ENCODE measurements around the gene HEPN1.

DNA sequence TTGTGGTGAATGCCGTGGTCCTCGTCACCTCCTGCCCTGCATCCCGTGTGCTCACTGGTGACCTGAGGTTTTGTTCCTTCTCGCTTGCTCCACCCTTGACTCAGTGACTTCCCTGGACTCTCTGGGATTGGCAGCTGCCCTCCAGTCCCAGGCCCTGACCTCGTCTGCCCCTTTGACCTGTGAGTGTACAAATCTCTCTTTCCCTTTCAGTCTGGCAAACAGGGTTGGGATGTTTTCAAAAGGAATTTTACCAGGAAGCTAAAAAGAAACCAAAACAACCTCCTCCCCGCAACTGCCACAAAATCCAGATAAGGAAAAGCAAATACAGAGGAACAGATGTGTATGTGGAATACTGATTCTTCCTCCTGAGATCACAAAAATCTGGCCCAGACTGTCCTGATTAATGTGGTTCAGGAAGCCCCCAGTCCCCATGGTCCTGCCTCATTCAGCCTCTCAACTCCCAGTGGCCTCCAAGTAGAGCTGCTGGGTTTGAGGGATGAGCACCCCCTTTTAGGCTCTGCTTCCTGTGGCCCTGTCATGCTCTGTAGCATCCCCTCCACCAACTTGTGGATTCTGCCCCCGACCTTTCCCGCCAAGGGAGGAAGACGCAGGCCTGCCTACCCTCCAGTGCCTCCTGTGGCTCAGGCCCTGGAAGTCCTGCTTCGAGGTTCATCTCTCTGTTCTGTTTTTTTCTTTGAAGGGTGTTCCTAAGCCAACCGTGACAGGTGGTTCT lies 36.5 kb upstream of the HEPN1 start:
- TF ChIP-seq, protein P1, sequence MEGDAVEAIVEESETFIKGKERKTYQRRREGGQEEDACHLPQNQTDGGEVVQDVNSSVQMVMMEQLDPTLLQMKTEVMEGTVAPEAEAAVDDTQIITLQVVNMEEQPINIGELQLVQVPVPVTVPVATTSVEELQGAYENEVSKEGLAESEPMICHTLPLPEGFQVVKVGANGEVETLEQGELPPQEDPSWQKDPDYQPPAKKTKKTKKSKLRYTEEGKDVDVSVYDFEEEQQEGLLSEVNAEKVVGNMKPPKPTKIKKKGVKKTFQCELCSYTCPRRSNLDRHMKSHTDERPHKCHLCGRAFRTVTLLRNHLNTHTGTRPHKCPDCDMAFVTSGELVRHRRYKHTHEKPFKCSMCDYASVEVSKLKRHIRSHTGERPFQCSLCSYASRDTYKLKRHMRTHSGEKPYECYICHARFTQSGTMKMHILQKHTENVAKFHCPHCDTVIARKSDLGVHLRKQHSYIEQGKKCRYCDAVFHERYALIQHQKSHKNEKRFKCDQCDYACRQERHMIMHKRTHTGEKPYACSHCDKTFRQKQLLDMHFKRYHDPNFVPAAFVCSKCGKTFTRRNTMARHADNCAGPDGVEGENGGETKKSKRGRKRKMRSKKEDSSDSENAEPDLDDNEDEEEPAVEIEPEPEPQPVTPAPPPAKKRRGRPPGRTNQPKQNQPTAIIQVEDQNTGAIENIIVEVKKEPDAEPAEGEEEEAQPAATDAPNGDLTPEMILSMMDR (IDR thresholded peaks at IDR 0.05), result no peak
- no peak for TF ChIP-seq POLR2A (IDR thresholded peaks at IDR 0.05)

Measured in right lobe of liver (tissue), 4 donors.